Stimulated activated CD8-positive, alpha-beta memory T cell treated with anti-CD3 and anti-CD28 coated beads, Interleukin-4, amount 100 ng/mL, for 1 hour (primary cell): ENCODE results near the gene UGT1A9.
"Not testable (repeated sequence)": the region's sequence is repeated elsewhere in the genome, so short reads cannot be mapped to it uniquely, and the experiment has no call there.

Experiments
- DNase-seq, 2 donors: peaks; one replicate each; pipeline ENCODE4 v3.0.0-alpha.2; 2020; ENCODE audit warnings: low read depth in 2 of 2, low spot score in 1 of 2

Gene UGT1A9

DNA sequence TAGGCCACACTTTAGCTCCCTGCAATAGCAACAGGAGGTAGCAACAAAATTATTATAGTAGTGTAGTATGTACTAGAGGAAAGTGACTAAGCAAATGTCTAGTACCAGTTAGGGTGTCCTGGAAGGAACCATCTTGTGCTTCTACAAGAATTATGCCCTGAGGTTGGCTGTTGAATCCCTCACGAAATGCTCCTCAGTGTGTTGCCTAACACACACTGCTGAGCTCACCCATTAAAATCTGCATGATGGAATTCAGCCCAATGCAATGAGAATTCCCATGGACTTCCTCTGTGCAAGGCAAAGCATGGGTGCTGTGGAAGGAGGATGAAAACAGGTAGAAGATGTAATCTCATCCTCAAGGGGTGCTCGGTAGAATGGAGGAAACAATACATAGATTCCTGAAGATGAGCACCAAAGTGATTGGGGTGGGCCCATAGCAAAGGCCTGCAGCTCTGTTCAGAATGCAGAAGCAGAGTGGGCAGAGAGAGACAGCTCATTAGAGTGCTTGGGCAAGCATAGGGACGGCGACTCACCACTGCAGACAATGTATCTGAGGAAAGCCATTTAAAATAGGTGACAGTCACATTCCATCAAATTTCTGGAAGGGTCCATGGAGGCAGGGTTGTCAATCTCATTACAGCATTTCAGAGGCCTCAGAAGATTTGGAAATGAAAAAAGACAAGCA is 8.8 kb downstream of the UGT1A9 start:
- DNase-seq: no peak

DNA sequence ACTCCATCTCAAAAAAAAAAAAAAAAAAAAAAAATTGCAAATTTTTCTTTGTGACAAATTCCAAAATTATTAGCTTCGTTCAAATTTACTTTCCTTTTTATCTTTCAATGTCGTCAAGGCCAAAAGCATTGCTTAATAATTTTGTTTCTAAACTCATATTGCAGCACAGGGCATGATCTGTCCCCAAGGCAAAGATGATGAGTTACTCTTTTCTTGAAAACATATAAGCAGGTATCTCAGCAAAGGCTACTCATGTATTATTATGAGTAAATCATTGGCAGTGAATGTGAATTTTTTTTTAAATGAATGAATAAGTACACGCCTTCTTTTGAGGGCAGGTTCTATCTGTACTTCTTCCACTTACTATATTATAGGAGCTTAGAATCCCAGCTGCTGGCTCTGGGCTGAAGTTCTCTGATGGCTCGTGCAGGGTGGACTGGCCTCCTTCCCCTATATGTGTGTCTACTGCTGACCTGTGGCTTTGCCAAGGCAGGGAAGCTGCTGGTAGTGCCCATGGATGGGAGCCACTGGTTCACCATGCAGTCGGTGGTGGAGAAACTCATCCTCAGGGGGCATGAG is 9.9 kb downstream of the UGT1A9 start, which contains the start of gene UGT1A7:
Gene UGT1A7, plus strand, starts transcription at position 381 of the 579 bp plus-strand sequence. Its CDS starts 37 bp downstream, at position 418.
- no peak for DNase-seq

- DNase-seq: no peak
Measured at GRCh38 chr2:233684640-233685039, 12.9 kb downstream of the UGT1A9 start.

DNA sequence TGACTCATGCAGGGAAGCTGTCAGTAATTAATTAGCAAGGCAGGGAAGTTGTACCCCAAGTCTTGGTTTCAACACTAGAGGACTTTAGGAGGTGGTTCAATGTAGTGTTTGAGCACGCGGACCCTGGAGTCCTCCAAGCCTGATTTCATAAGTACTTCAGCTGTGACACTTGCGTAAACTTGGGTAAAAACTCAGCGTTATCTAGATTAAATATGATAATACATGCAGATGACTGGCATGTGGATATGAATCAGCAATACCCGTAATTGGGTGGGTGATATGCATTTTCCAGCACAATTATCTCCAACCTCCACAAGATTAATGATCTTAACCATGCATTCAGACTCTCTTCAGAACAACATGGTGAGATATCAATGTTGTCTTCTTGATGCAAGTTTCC is 15.2 kb downstream of the UGT1A9 start:
- no peak for DNase-seq

- DNase-seq: no peak
Measured at GRCh38 chr2:233688341-233688740, 16.6 kb downstream of the UGT1A9 start.

DNA sequence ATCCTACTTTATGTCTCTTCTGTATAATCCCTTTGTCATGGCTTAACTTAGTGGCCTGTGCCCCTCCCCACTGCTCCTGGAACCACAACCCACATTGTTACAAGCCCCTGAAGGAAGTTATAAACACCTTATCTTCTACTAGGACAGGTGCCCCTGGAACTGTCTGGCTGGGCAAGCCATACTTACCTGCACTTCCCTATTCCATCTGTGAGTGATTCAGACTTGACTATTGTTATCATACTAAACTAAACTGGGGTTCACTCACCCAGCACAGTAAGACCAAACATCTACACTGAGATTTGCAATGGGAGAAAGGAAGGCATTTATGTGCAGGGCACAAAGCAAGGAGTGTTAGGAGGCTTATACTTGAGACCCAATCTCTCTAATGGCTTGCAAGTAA is 17.3 kb downstream of the UGT1A9 start:
- no peak for DNase-seq

DNA sequence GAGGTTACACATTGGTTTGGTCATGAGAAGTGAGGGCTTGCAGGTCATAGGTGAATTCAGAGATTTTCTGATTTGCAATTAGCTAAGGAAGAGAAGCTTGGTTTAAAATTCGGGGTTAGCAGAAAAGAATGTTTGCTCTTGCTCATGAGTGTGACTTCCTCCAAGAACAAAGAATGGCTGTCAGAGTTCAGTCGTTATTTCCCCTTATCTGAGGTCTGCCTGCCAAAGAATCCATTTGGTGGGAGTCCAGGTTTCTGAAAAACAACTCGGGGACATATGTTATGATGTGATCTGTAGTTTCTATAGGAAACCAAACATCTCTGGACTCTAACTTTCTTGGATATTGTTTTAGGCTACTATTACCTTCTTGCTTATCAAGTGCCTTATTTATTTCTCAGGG is 17.8 kb downstream of the UGT1A9 start:
- DNase-seq: no peak

- DNase-seq: no peak
Measured at GRCh38 chr2:233690444-233690843, 18.7 kb downstream of the UGT1A9 start.

GRCh38 chr2:233691443-233692433 is 20.0 kb downstream of the UGT1A9 start:
- no peak for DNase-seq

DNA sequence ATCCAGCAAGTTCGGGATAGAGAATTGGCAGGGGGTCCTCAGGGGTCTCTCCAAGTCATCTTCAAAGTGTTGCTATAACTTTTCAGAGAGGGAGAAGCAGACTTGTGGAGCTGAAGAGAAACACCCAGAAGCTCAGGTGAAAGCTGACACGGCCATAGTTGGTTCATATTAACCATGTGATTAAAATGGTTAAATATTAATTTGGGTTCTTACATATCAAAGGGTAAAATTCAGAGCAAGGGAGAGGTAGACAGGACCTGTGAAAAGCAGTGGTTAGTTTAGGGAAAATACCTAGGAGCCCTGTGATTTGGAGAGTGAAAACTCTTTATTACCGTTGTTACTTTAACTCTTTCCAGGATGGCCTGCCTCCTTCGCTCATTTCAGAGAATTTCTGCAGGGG is 20.9 kb downstream of the UGT1A9 start, which contains the start of gene UGT1A6:
Gene UGT1A6, plus strand, starts transcription at position 243 of the 400 bp plus-strand sequence. Its CDS starts 115 bp downstream, at position 358.
- DNase-seq: no peak

DNA sequence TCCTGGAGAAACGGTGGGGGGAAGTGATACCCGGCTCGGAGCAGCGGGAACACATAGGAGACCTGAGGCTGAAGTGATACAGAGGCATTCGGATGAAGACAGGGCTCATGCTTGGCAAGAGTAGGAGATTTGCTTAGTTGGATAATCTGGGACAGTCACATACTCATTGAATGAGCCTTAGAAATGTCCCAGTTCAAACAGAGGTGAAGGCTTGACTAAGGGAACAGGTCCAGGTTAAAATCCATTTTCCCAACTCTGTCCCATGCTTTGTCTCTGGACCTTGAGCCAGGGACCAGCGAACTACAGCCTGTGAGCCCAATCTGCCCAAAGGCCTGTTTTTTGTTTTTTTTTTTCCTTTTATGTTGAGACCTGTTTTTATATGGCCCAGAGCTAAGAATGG is 22.3 kb downstream of the UGT1A9 start:
- no peak for DNase-seq

GRCh38 chr2:233698740-233699139 is 27.0 kb downstream of the UGT1A9 start:
- no peak for DNase-seq

- no peak for DNase-seq
Measured at GRCh38 chr2:233699424-233700027, 27.8 kb downstream of the UGT1A9 start.

GRCh38 chr2:233700028-233700635 is 28.4 kb downstream of the UGT1A9 start:
- no peak for DNase-seq

DNA sequence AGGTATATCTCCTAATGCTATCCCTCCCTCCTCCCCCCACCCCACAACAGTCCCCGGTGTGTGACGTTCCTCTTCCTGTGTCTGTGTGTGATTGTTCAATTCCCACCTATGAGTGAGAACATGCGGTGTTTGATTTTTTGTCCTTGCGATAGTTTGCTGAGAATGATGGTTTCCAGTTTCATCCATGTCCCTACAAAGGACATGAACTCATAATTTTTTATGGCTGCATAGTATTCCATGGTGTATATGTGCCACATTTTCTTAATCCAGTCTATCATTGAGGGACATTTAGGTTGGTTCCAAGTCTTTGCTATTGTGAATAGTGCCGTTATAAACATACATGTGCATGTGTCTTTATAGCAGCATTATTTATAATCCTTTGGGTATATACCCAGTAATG is 29.1 kb downstream of the UGT1A9 start:
- not testable (repeated sequence) for DNase-seq

DNA sequence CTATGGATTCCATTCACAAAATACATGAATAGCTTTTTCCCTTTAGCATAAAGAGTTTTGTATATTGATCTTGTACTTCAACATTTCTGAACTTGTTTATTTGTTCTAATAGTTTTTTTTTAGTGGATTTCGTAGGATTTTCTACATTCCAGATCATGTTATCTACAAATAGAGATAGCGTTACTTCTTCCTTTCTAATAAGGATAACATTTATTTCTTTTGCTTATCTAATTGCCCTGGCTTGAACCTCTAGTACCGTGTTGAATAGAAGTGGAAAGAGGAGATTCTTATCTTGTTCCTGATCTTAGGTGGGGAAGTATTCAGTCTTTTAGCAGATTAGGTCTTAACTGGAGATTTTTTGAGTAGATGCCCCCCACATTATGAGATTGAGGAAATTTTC is 30.5 kb downstream of the UGT1A9 start:
- no peak for DNase-seq

DNA sequence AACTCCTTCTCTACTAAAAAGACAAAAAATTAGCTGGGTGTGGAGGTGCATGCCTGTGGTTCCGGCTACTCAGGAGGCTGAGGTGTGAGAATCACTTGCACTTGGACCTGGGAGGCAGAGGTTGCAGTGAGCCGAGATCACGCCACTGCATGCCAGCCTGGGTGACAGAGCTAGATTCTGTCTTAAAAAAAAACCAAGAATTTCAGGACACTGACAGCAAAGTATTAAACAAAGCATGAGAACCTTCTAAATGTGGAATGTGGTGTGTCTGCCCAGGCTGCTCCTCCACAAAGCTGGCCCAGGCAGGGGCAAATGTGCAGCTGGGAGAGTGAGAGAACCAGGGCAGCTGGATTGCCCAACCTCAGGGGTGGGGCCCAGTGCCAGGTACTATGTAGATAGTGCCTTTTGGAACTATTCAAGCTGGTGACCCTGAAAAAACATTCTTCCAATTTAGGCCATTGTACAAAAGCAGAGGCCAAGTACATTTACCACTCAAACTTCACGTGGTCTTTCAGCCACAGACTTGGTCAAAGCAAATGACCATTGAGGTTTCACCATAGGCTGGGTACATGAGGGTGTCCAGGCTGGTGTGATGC is 34.3 kb downstream of the UGT1A9 start:
- no peak for DNase-seq

DNA sequence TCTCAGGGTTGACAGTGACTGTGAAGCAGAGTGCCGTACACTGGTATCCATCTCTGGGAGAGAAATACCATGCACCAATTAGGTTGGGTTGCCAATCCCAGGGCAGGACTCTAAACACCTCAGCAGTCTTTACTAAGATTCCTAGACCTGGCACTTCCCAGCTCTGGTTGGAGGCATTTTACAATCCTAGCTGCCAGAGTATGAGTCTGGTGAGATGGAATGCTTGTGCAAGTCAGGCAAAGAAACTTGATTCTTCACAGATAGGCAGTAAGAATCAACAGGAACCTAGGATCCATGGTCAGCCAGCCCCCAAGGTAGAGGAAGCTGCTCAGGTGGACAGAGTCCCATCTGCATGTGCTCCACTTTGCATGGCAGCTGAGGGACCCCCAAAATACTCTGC is 35.0 kb downstream of the UGT1A9 start:
- no peak for DNase-seq

DNA sequence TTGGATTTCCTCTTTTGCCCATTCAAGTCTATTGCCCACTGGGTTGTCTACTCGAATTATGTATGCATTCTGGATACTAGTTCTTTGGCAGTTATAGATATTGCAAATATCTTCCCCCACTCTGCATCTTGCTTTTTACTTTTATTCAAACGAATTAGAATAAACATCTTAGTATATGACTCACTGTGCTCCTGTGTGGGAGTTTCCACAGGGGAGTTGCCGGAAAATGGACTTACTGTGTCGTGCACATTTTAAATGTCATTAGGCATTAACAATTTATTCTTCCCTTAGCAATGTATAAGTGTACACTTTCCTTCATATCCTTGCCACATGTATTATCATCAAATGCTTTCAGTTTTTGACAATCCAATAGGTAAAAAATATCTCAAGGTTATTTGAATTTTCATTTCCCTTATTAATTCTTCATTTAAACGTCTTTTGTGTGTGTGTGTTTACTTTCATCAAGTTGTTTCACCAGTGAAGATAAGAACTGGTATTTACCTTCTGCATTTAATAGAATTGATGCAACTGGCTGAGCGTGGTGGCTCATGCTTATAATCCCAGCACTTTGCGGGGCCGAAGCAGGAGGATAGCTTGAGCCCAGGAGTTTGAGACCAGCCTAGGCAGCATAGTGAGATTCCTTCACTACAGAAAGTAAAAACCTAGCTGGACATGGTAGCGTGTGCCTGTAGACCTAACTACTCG is 36.4 kb downstream of the UGT1A9 start:
- no peak for DNase-seq

DNA sequence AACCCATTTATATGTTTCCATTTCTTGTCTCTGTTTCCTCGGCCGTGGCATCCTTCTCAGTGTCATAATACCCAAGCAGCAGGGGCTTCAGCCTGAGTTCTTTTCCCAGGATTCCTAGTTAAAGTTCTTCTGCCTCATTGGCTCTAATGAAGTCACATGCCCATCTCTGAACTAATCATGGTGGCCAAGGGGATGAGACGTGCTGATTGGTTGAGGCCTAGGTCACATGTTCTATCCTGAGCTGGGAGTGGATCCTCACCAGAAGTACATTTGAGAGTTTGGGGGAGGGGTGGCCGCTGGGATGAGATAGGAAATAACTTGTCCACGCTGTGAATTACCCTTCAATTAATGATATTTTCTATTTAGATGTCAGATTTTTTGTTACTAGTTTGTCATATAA is 37.2 kb downstream of the UGT1A9 start:
- no peak for DNase-seq
